Measurements from ENCODE around the gene PLXNA4. TPM values are rescaled to one million over a fixed set of nuclear protein-coding genes. Genes with fewer than 3 reads are reported as not detected.

Gene PLXNA4
- total and polyA plus RNA-seq, 7 experiments from 2014 or later, result 0.05 to 31.6 (median 1.1) TPM

DNA sequence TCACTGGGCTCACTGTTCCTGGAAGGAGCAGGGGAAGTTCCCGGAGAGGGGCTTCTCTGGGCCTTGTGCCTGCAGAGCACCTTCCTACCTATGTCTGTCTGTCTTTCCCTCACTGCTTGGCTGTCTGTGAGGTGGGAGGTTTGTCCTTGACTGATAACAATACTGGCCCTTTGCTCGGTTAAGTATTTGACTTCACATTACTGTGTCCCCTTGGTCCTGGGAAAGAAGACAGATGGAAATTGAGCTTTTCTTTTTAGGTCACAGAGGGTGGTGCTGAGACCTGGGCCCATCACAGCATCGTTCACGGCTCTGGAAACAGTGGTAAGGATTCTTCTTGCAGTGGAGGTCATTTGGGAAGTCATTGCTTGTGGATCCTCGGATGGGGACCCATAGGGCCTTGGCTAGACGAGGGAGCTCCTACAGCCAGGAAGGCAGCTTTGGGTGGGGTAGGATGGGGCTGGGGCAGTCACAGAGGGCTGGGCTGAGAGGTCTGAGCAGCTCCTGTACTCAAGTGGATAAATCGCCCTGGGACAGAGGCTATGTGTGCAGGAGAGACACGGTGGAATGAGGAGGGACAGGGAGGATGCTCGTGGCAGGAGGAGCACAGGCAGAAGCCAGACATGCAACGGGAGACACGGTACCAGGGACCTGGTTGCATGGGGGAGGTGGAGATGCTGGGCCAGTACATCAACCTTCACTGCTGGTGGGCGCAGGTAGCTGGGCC lies 450.2 kb downstream of the PLXNA4 start:
- Mint-ChIP-seq H3K36me3 (no peaks in the 10 kb centered on the region), H3K4me1 (peaks cover 0 to 6% (median 0%) of the 10 kb centered on the region in 7 donors), H3K27ac (no peak overlapping the region), H3K27me3 (peaks cover 0 to 21% (median 9%) of the 10 kb centered on the region in 5 donors), H3K9me3 (peaks cover 0 to 3% (median 0%) of the 10 kb centered on the region in 11 donors), H3K4me3 (no peak overlapping the region)
- DNase-seq (no peak), ATAC-seq (no peak)
- Histone ChIP-seq H3K4me3 (ENCODE audit: low read length) (no peak overlapping the region), H3K27ac (ENCODE audit: low read depth, low read length) (no peak overlapping the region), H3K27me3 (ENCODE audit: control insufficient read depth in 2 of 2, insufficient read depth in 2 of 2, low read length in 2 of 2) (no peaks in the 10 kb centered on the region), H3K4me1 (ENCODE audit: control insufficient read depth in 2 of 2, insufficient read depth in 2 of 2, low read length in 2 of 2) (no peaks in the 10 kb centered on the region), H3K9me3 (ENCODE audit: control insufficient read depth in 2 of 3, low read length in 3 of 3) (no peaks in the 10 kb centered on the region), H3K36me3 (ENCODE audit: control insufficient read depth in 2 of 3, insufficient read depth in 3 of 3, low read length in 3 of 3) (no peaks in the 10 kb centered on the region)
- POLR2A ChIA-PET, result no interaction called here
- CTCF ChIA-PET, result no interaction called here
- intact Hi-C loops (cut with micrococcal nuclease), result no loop called here

DNA sequence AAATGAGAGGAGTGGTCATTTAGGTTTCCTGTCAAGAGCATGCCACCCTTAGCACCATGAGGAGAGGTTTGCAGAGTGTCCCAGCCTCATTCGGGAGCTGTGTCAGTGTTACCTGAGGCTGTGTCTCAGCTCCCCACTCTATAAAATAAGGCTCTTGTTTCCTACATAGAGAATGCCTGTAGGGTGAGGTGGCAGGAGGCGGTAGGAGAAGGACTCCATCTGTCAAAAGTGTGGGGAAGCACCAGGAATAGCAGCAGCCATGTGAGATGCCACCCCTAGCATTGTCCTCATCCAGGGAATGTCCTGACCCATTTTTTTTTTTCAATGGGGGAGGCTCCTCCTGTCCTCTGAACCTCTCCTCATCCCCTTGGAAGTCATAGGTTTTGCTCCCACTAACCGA lies 451.2 kb downstream of the PLXNA4 start:
- H3K27ac ChIP-seq (ENCODE audit: low read depth, low read length), result no peak overlapping the region
- ATAC-seq (no peak), DNase-seq (no peak)
- ChIA-PET POLR2A (no interaction called here), CTCF (no interaction called here)
- Mint-ChIP-seq H3K27ac (no peak overlapping the region), H3K4me3 (no peak overlapping the region), H3K36me3 (no peaks in the 10 kb centered on the region), H3K27me3 (peaks cover 0 to 16% (median 9%) of the 10 kb centered on the region in 5 donors), H3K4me1 (peaks cover 0 to 3% (median 0%) of the 10 kb centered on the region in 7 donors), H3K9me3 (peaks cover 0 to 3% (median 0%) of the 10 kb centered on the region in 11 donors)
- no peaks in the 10 kb centered on the region for H3K4me1 ChIP-seq (ENCODE audit: control insufficient read depth in 2 of 2, insufficient read depth in 2 of 2, low read length in 2 of 2)
- no peaks in the 10 kb centered on the region for H3K9me3 ChIP-seq (ENCODE audit: control insufficient read depth in 2 of 3, low read length in 3 of 3)
- no peak overlapping the region for H3K4me3 ChIP-seq (ENCODE audit: low read length)
- no peaks in the 10 kb centered on the region for H3K27me3 ChIP-seq (ENCODE audit: control insufficient read depth in 2 of 2, insufficient read depth in 2 of 2, low read length in 2 of 2)
- H3K36me3 ChIP-seq (ENCODE audit: control insufficient read depth in 2 of 3, insufficient read depth in 3 of 3, low read length in 3 of 3), result no peaks in the 10 kb centered on the region
- intact Hi-C loops (cut with micrococcal nuclease), result no loop called here

DNA sequence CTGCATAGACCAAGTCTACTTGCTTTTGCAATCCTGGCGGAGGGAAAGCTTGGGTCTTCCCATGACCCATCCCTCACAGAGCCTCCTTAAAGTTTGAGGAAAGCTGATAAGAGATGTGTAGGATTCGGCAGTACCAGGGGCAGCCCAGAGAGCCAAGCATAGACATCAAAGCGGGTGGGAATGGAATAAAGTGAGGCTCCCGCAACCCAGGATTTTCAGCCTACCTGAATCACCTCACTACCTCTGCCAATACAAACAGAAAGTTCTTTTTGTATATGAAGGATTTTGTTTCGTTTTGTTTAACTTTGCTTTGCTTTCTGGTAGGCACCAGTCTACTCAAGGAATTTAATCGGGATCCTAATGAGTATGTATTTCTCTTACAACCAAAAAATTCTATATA lies 451.7 kb downstream of the PLXNA4 start:
- no peaks in the 10 kb centered on the region for H3K36me3 Mint-ChIP-seq

DNA sequence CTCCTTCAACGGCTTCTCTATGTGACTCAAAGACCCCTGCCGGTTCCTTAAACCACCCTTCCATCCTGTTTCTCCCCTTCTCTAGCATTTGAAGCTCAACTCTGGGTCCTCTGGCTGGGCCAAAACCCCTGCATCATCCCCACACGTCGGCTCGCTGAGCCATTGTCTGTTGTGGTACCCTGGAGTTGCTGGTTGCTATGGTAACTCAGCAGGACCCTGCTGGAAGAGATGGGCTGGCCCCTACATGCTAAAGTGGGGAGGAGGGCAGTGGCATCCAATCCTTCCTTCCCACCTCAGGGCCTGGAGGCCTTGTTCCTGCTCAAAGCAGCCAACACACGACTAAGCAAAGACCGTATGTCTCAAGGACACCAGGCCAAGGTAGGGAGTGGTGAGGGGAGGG lies 452.5 kb downstream of the PLXNA4 start:
- Mint-ChIP-seq H3K9me3 (peaks cover 0 to 3% (median 0%) of the 10 kb centered on the region in 11 donors), H3K4me3 (no peak overlapping the region), H3K27me3 (peaks cover 0 to 11% (median 4%) of the 10 kb centered on the region in 5 donors), H3K27ac (no peak overlapping the region), H3K36me3 (no peaks in the 10 kb centered on the region), H3K4me1 (no peaks in the 10 kb centered on the region)
- Histone ChIP-seq H3K4me1 (ENCODE audit: control insufficient read depth in 2 of 2, insufficient read depth in 2 of 2, low read length in 2 of 2) (no peaks in the 10 kb centered on the region), H3K27me3 (ENCODE audit: control insufficient read depth in 2 of 2, insufficient read depth in 2 of 2, low read length in 2 of 2) (no peaks in the 10 kb centered on the region), H3K4me3 (ENCODE audit: low read length) (no peak overlapping the region), H3K36me3 (ENCODE audit: control insufficient read depth in 2 of 3, insufficient read depth in 3 of 3, low read length in 3 of 3) (no peaks in the 10 kb centered on the region), H3K27ac (ENCODE audit: low read depth, low read length) (no peak overlapping the region), H3K9me3 (ENCODE audit: control insufficient read depth in 2 of 3, low read length in 3 of 3) (no peaks in the 10 kb centered on the region)
- POLR2A ChIA-PET, result no interaction called here
- intact Hi-C loops (cut with micrococcal nuclease), result no loop called here
- CTCF ChIA-PET, result no interaction called here
- no peak for ATAC-seq
- DNase-seq, result no peak

More for the DNA sequence above, 451.7 kb downstream of the PLXNA4 start:
- Histone ChIP-seq H3K27ac (ENCODE audit: low read depth, low read length) (no peak overlapping the region), H3K4me1 (ENCODE audit: control insufficient read depth in 2 of 2, insufficient read depth in 2 of 2, low read length in 2 of 2) (no peaks in the 10 kb centered on the region), H3K27me3 (ENCODE audit: control insufficient read depth in 2 of 2, insufficient read depth in 2 of 2, low read length in 2 of 2) (no peaks in the 10 kb centered on the region), H3K36me3 (ENCODE audit: control insufficient read depth in 2 of 3, insufficient read depth in 3 of 3, low read length in 3 of 3) (no peaks in the 10 kb centered on the region), H3K9me3 (ENCODE audit: control insufficient read depth in 2 of 3, low read length in 3 of 3) (no peaks in the 10 kb centered on the region), H3K4me3 (ENCODE audit: low read length) (no peak overlapping the region)
- H3K27me3 Mint-ChIP-seq, result peaks cover 0 to 11% (median 9%) of the 10 kb centered on the region in 5 donors
- no peak overlapping the region for H3K4me3 Mint-ChIP-seq
- intact Hi-C loops (cut with micrococcal nuclease), result no loop called here
- POLR2A ChIA-PET, result no interaction called here
- DNase-seq (no peak), ATAC-seq (no peak)
- H3K4me1 Mint-ChIP-seq, result no peaks in the 10 kb centered on the region
- H3K9me3 Mint-ChIP-seq, result peaks cover 0 to 3% (median 0%) of the 10 kb centered on the region in 11 donors
- CTCF ChIA-PET, result no interaction called here
- H3K27ac Mint-ChIP-seq, result no peak overlapping the region

DNA sequence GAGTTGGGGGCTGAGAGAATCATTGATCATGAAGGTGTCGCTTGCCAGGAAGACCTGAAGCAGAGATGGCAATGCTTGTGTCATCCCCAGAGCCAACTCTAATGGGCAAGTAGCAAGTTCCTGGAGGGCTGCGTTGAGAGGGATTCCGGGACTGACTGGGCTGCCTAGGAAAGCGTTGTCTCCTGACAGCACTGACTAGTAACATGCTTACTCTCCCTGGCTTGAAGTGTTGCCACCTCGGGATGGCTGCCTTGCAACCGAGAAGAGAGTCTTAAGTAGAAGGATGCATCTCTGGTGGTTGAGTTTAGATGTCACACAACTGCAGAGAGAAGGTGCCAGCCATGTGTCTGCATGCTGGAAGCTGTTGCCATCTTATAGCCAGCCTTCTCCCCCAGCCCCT lies 453.4 kb downstream of the PLXNA4 start:
- Histone ChIP-seq H3K36me3 (ENCODE audit: control insufficient read depth in 2 of 3, insufficient read depth in 3 of 3, low read length in 3 of 3) (no peaks in the 10 kb centered on the region), H3K4me1 (ENCODE audit: control insufficient read depth in 2 of 2, insufficient read depth in 2 of 2, low read length in 2 of 2) (no peaks in the 10 kb centered on the region), H3K4me3 (ENCODE audit: low read length) (no peak overlapping the region), H3K27me3 (ENCODE audit: control insufficient read depth in 2 of 2, insufficient read depth in 2 of 2, low read length in 2 of 2) (no peaks in the 10 kb centered on the region), H3K27ac (ENCODE audit: low read depth, low read length) (no peak overlapping the region), H3K9me3 (ENCODE audit: control insufficient read depth in 2 of 3, low read length in 3 of 3) (no peaks in the 10 kb centered on the region)
- CTCF ChIA-PET, result no interaction called here
- DNase-seq (no peak), ATAC-seq (no peak)
- Mint-ChIP-seq H3K9me3 (peaks cover 0 to 5% (median 0%) of the 10 kb centered on the region in 11 donors), H3K4me3 (no peak overlapping the region), H3K27ac (no peak overlapping the region), H3K36me3 (no peaks in the 10 kb centered on the region), H3K27me3 (peaks cover 0 to 13% (median 4%) of the 10 kb centered on the region in 5 donors), H3K4me1 (peaks cover 0 to 1% (median 0%) of the 10 kb centered on the region in 7 donors)
- intact Hi-C loops (cut with micrococcal nuclease), result no loop called here
- POLR2A ChIA-PET, result no interaction called here

DNA sequence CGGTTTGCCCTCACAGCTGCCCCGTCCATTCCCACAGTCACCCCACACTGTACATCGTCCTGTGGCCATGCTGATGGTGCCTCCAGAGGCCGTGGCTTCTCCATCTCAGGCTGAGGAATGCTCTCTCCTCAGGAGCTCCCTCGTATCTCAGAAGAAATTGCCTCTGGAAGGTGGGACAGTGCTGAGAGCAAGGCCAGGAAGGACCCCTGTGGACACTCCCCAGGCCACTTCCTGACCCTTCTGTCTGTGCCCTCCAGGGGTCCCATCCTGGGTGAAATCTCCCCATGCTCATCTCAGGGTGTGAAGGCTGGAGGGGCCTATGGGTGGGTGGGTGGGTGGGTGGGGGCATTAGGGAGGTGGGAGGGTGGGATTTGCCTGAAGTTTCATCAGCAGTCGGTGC lies 454.3 kb downstream of the PLXNA4 start:
- peaks cover 0 to 5% (median 0%) of the 10 kb centered on the region in 11 donors for H3K9me3 Mint-ChIP-seq
- no peak overlapping the region for H3K4me3 Mint-ChIP-seq
- H3K36me3 Mint-ChIP-seq, result no peaks in the 10 kb centered on the region
- no peaks in the 10 kb centered on the region for H3K36me3 ChIP-seq (ENCODE audit: control insufficient read depth in 2 of 3, insufficient read depth in 3 of 3, low read length in 3 of 3)
- CTCF ChIA-PET, result no interaction called here
- DNase-seq (no peak), ATAC-seq (no peak)
- no peak overlapping the region for H3K27ac Mint-ChIP-seq
- H3K4me1 Mint-ChIP-seq, result peaks cover 0 to 1% (median 0%) of the 10 kb centered on the region in 7 donors
- peaks cover 0 to 13% (median 4%) of the 10 kb centered on the region in 5 donors for H3K27me3 Mint-ChIP-seq
- H3K4me3 ChIP-seq (ENCODE audit: low read length), result no peak overlapping the region
- no peaks in the 10 kb centered on the region for H3K4me1 ChIP-seq (ENCODE audit: control insufficient read depth in 2 of 2, insufficient read depth in 2 of 2, low read length in 2 of 2)
- H3K9me3 ChIP-seq (ENCODE audit: control insufficient read depth in 2 of 3, low read length in 3 of 3), result no peaks in the 10 kb centered on the region
- H3K27ac ChIP-seq (ENCODE audit: low read depth, low read length), result no peak overlapping the region
- no peaks in the 10 kb centered on the region for H3K27me3 ChIP-seq (ENCODE audit: control insufficient read depth in 2 of 2, insufficient read depth in 2 of 2, low read length in 2 of 2)
- POLR2A ChIA-PET, result no interaction called here
- intact Hi-C loops (cut with micrococcal nuclease), result no loop called here

DNA sequence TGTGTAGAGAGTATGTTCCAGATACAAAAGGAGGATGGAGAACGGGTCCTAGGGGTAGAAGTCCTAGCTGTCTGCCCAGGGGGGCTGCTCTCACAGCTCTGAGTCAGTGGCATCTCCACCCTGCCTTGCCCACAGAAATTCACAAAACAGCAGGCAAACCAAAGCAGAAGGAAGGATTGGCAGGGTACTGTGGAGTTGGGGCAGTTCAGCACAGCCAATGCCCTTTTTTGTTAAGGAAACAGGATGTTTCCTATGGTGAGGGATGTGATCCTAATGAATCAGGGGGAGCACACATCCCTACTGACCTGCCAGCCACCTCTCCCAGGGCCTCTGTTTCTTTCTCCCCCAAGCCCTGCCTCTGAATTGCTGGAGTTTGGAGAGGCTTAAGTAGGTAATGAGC lies 457.6 kb downstream of the PLXNA4 start:
- H3K4me1 Mint-ChIP-seq, result peaks cover 0 to 1% (median 0%) of the 10 kb centered on the region in 7 donors
- H3K36me3 ChIP-seq (ENCODE audit: control insufficient read depth in 2 of 3, insufficient read depth in 3 of 3, low read length in 3 of 3), result no peaks in the 10 kb centered on the region
- H3K27me3 ChIP-seq (ENCODE audit: control insufficient read depth in 2 of 2, insufficient read depth in 2 of 2, low read length in 2 of 2), result no peaks in the 10 kb centered on the region
- H3K27me3 Mint-ChIP-seq, result peaks cover 0 to 13% (median 4%) of the 10 kb centered on the region in 5 donors
- intact Hi-C loops (cut with micrococcal nuclease), result no loop called here
- POLR2A ChIA-PET, result no interaction called here
- H3K4me3 Mint-ChIP-seq, result no peak overlapping the region
- no peak overlapping the region for H3K27ac Mint-ChIP-seq
- DNase-seq, result no peak
- H3K36me3 Mint-ChIP-seq, result no peaks in the 10 kb centered on the region
- H3K9me3 ChIP-seq (ENCODE audit: control insufficient read depth in 2 of 3, low read length in 3 of 3), result no peaks in the 10 kb centered on the region
- no peak for ATAC-seq
- peaks cover 0 to 5% (median 0%) of the 10 kb centered on the region in 11 donors for H3K9me3 Mint-ChIP-seq
- H3K4me1 ChIP-seq (ENCODE audit: control insufficient read depth in 2 of 2, insufficient read depth in 2 of 2, low read length in 2 of 2), result no peaks in the 10 kb centered on the region
- no peak overlapping the region for H3K4me3 ChIP-seq (ENCODE audit: low read length)
- H3K27ac ChIP-seq (ENCODE audit: low read depth, low read length), result no peak overlapping the region
- CTCF ChIA-PET, result no interaction called here

All from naive thymus-derived CD4-positive, alpha-beta T cell (primary cell).